Bronchial epithelial cell (primary cell): Measurements from ENCODE around the gene THBS2. TPM values are rescaled to one million over a fixed set of nuclear protein-coding genes. Genes with fewer than 3 reads are reported as not detected.

Experiments used
- DNase-seq: peaks from one replicate; pipeline ENCODE4 v3.0.0-alpha.2; 2010; ENCODE audit warnings: low read depth
- FAIRE-seq: peaks from 2 replicates; lab custom pipeline; 2011; peaks lifted over from hg19 to GRCh38; lab: Jason Lieb, UNC
- H3K27me3 ChIP-seq: 2 replicates; pipeline ENCODE4 v1.5.1; 2011; ENCODE audit warnings: low read length; ENCODE audit not compliant: control insufficient read depth, insufficient read depth
- H3K36me3 ChIP-seq: 2 replicates; pipeline ENCODE4 v1.5.1; 2011; ENCODE audit warnings: low read length; ENCODE audit not compliant: control insufficient read depth, insufficient read depth
- H3K4me3 ChIP-seq: 2 replicates; pipeline ENCODE4 v1.5.1; 2011; ENCODE audit warnings: mild to moderate bottlenecking, low read depth, low read length, control low read depth
- total RNA-seq: library from RNA; depleted of rRNA; stranded (reverse); fragments of >200 nt; gene quantifications from 2 replicates; pipeline ENCODE4 v1.2.1, GENCODE V29; 2014
- TF ChIP-seq, protein P1 (sequence below): IDR thresholded peaks from 2 replicates; pipeline ENCODE4 v1.5.1; 2011; ENCODE audit warnings: mild to moderate bottlenecking, moderate library complexity, low read length, control low read depth, inconsistent platforms; ENCODE audit not compliant: insufficient read depth, severe bottlenecking

The THBS2 gene
- total RNA-seq, 1 donor from 2014 or later = 8.7 TPM

DNA sequence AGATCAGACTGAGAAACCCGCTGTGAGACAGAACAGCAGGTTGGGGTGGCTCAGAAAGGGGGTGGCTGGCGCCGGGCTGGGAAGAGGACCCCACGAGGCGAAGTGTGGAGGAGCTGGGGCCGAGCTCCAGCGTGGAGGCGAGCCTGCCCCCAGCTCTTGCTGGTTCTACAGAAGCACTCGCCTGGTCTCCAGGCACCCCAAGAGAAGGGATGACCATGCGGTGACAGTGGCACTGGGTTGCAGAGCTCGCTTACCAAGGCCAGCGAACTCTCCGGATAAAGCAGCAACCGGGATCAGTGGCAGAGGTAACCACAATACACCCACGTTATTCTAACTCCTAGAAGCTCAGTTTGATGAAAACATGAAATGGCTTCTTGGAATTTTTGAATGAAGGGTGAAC, 26.5 kb downstream of the THBS2 start:
- DNase-seq (no peak), FAIRE-seq (no peak)
- H3K4me3 ChIP-seq = no peak overlapping the region
- no peaks in the 10 kb centered on the region for H3K27me3 ChIP-seq
- TF ChIP-seq, protein P1, sequence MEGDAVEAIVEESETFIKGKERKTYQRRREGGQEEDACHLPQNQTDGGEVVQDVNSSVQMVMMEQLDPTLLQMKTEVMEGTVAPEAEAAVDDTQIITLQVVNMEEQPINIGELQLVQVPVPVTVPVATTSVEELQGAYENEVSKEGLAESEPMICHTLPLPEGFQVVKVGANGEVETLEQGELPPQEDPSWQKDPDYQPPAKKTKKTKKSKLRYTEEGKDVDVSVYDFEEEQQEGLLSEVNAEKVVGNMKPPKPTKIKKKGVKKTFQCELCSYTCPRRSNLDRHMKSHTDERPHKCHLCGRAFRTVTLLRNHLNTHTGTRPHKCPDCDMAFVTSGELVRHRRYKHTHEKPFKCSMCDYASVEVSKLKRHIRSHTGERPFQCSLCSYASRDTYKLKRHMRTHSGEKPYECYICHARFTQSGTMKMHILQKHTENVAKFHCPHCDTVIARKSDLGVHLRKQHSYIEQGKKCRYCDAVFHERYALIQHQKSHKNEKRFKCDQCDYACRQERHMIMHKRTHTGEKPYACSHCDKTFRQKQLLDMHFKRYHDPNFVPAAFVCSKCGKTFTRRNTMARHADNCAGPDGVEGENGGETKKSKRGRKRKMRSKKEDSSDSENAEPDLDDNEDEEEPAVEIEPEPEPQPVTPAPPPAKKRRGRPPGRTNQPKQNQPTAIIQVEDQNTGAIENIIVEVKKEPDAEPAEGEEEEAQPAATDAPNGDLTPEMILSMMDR = no peak
- peaks cover 2% of the 10 kb centered on the region for H3K36me3 ChIP-seq

DNA sequence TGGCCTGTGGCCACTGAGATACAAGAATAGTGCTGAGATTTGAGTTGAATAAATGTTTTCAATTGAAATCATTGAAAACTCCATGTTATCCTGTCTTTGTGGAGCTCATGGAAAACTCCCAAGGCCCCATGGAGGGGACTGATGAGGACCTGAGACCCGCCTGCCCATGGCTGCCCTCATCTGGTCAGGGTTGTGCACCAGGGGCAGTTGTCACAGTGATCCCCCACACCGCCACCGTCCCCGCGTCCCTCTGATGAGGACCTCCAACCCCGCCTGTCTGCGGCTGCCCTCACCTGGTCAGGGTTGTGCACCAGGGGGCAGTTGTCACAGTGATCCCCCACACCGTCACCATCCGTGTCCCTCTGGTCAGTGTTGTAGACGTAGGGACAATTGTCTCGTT, 27.8 kb downstream of the THBS2 start:
- TF ChIP-seq, protein P1 = no peak
- no peak for FAIRE-seq
- DNase-seq = no peak
- H3K4me3 ChIP-seq = no peak overlapping the region
- no peaks in the 10 kb centered on the region for H3K27me3 ChIP-seq
- H3K36me3 ChIP-seq = peaks cover 2% of the 10 kb centered on the region

DNA sequence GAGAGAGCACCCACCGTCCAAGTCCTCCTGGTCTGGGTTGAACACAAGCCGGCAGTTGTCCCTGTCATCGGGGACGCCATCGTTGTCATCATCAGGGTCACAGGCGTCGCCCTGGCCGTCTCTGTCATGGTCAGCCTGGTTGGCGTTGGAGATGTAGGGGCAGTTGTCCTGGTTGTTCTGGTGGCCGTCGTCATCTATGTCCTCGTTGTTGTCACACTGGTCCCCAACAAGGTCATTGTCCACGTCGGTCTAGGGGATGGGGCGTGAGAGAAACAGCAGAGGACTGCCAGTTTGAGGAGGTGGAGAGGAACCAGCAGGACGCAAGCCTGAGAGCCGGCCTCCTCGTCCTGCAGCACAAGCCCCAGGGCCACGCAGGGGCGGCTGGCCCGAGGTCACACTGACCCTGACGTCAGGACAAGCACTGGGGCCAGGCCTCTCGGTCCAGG, 28.5 kb downstream of the THBS2 start:
- FAIRE-seq (no peak), DNase-seq (no peak)
- Histone ChIP-seq H3K4me3 (no peak overlapping the region), H3K27me3 (no peaks in the 10 kb centered on the region), H3K36me3 (peaks cover 4% of the 10 kb centered on the region)
- TF ChIP-seq, protein P1 = no peak

DNA sequence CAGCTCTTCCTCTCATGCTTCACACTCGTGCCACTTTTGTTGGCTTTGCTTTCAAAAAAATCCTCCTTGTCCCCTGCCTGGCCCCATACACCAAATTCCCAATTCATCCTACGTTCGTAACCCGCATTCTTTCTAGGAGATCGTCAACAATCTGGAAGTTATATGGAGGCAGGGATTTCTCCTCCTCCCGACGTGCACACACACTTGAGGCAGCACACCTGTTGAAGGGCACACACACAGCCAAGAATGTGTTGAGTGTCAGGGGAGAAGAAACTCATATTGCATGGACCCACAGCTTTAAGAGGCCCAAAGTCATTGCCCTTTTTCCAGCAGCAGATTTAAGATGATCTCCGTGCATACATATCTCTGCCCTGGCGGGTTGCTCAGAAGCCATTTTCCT, 28.9 kb downstream of the THBS2 start:
- no peak for DNase-seq
- Histone ChIP-seq H3K27me3 (no peaks in the 10 kb centered on the region), H3K36me3 (peaks cover 5% of the 10 kb centered on the region), H3K4me3 (no peak overlapping the region)
- FAIRE-seq = no peak
- TF ChIP-seq, protein P1 = no peak

DNA sequence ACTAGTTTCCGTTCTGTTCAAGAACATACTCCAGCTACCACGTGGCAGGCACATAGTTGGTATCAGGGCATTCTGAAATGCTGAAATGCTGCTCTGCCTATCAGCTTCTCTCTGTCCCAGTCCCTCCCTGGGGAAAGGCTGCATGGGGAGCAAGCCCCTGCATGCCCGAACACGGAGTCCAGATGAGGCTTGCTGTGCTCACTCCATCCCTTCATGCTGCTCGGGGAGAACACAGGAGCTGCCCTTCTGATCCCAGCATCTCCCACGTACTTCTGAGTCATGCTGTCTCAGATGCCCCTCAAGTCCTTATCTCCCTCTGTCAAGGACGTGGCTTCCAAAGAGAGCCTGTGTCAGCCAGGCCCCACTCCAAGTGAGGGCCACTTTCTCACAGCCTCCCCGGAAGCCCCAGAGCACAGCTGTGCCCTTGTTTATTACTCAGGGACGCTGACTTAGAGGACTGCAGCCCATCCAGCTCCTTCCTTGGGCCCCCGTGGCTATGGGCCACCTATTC, 29.4 kb downstream of the THBS2 start:
- TF ChIP-seq, protein P1 = no peak
- H3K36me3 ChIP-seq = peaks cover 5% of the 10 kb centered on the region
- no peaks in the 10 kb centered on the region for H3K27me3 ChIP-seq
- DNase-seq (peak; percentile 94), FAIRE-seq (peak; percentile 40)
- H3K4me3 ChIP-seq = no peak overlapping the region

DNA sequence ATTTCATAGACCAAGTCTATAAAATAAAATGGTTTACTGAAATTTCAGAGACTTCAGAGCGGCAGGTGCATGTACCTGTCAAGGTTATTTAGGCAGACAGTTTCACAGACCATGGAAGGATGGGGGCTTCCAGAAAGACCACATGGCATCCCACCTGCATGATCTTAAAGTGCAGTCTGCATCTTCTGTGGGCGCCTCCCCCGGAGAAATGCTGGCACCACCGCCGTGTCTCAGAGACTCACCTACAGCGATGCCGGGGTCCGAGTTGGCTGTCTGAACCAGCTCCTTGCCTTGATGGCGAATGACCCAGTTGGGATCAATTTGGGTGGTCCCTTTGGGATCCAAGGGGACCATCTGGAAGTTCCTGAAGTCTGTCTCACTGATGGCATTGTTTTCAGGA, 30.6 kb downstream of the THBS2 start:
- FAIRE-seq = no peak
- Histone ChIP-seq H3K27me3 (no peaks in the 10 kb centered on the region), H3K4me3 (no peak overlapping the region), H3K36me3 (peaks cover 5% of the 10 kb centered on the region)
- no peak for DNase-seq
- TF ChIP-seq, protein P1 = no peak
